K562 (cell line): ENCODE results near the gene ATL2. TPM values are rescaled to one million over a fixed set of nuclear protein-coding genes. Genes with fewer than 3 reads are reported as not detected.

Experiments
- CEBPB ChIP-seq: fragments of 450-650 bp; IDR thresholded peaks from 2 replicates; pipeline ENCODE4 v1.6.1; 2016; ENCODE audit warnings: missing genetic modification characterization, missing compliant biosample characterization
- CEBPG ChIP-seq, 3 experiments: fragments of 200-800 bp in 1 of 3; sonication (Bioruptor generic) in 1 of 3; sonication (generic) in 1 of 3; formaldehyde crosslinking in 1 of 3; IDR thresholded peaks in 2 of 3; conservative IDR thresholded peaks in 1 of 3; 2 replicates each; pipeline versions ENCODE4 v1.6.1 to v1.8.0; 2016 to 2022; ENCODE audit warnings: missing compliant biosample characterization in 2 of 3, missing genetic modification characterization in 2 of 3, mild to moderate bottlenecking in 1 of 3, missing genetic modification reagents in 1 of 3
- DMBX1 ChIP-seq: fragments of 250-450 bp; sonication (Bioruptor Pico); IDR thresholded peaks from 2 replicates; pipeline ENCODE4 v1.8.0; 2022; ENCODE audit warnings: inconsistent platforms, mild to moderate bottlenecking, moderate library complexity, borderline replicate concordance
- ILK ChIP-seq: fragments of 450-650 bp; IDR thresholded peaks from 2 replicates; pipeline ENCODE4 v1.6.1; 2016; ENCODE audit warnings: missing genetic modification characterization, low read depth, mild to moderate bottlenecking, missing compliant biosample characterization, moderate library complexity, borderline replicate concordance
- JUN ChIP-seq, 2 experiments: sonication (generic) in 1 of 2; formaldehyde crosslinking in 1 of 2; IDR thresholded peaks; 2 replicates each; pipeline versions ENCODE4 v1.6.1 to v1.8.0; 2012 to 2022; ENCODE audit warnings: borderline replicate concordance in 2 of 2, mild to moderate bottlenecking in 2 of 2, improper control_type of control experiment in 1 of 2, low read depth in 1 of 2, low read length in 1 of 2, missing genetic modification reagents in 1 of 2
- SPI1 ChIP-seq: IDR thresholded peaks from 2 replicates; pipeline ENCODE4 v1.6.1; 2011; ENCODE audit warnings: low read depth, low read length, control low read depth, borderline replicate concordance
- SRSF3 ChIP-seq: fragments of 200-400 bp; formaldehyde crosslinking; IDR thresholded peaks from 2 replicates; pipeline ENCODE4 v1.6.1; 2016; ENCODE audit warnings: mild to moderate bottlenecking, low read length, moderate library complexity; ENCODE audit not compliant: insufficient read depth
- ZBTB49 ChIP-seq: sonication (generic); formaldehyde crosslinking; IDR thresholded peaks from 2 replicates; pipeline ENCODE4 v1.8.0; 2022; ENCODE audit warnings: missing genetic modification reagents, mild to moderate bottlenecking, borderline replicate concordance
- polyA plus RNA-seq, 8 experiments: library from polyadenylated mRNA; depleted of rRNA in 4 of 8; stranded (reverse) in 5 of 8; unstranded in 3 of 8; fragments of >200 nt; fragmentation: Nextera tagmentation in 2 of 8; fragmentation: Illumina TruSeq in 1 of 8; extraction: Ambion mirVana in 2 of 8; extraction: Trizol in 1 of 8; gene quantifications; 2 replicates each; pipeline versions ENCODE4 v1.2.1 to v1.2.3, GENCODE V29; 2011 to 2014; ENCODE audit warnings: inconsistent platforms in 1 of 8, missing spikeins in 1 of 8
- total RNA-seq, 7 experiments: library from RNA; depleted of rRNA in 6 of 7; stranded (reverse); fragments of >200 nt in 6 of 7; fragmentation: Illumina TruSeq in 2 of 7; extraction: Trizol in 2 of 7; gene quantifications; 2 replicates each; pipeline versions ENCODE4 v1.2.1 to v1.2.3, GENCODE V29; 2011 to 2021; ENCODE audit warnings: low replicate concordance in 1 of 7

Gene ATL2
- total and polyA plus RNA-seq, 9 of the 15 experiments (the other 6 are each of a cell fraction or from before 2014, with no cell fraction given) = 12.0 to 80.8 (median 70.2) TPM

- TF ChIP-seq JUN (IDR thresholded peaks at IDR 0.05; ENCODE audit: borderline replicate concordance, low read depth, low read length) (no peak), JUN (CRISPR knock-in tag; IDR thresholded peaks at IDR 0.05; ENCODE audit: borderline replicate concordance) (no peak), SPI1 (peak; percentile 51; the same call in 1 of the 2 replicates), CEBPG (CRISPR knock-in tag; IDR thresholded peaks at IDR 0.05) (peak; percentile 32; the same call in 1 of the 2 replicates), CEBPG (tag; conservative IDR thresholded peaks at IDR 0.05 in 1 of 2, IDR thresholded peaks at IDR 0.05 in 1 of 2) (no peak), ZBTB49 (no peak), CEBPB (peak; percentile 53), DMBX1 (CRISPR knock-in tag) (no peak), ILK (no peak), SRSF3 (no peak)
- TF ChIP-seq, all 486 proteins: peak for 6
Measured at GRCh38 chr2:38380397-38381130, 3.5 kb upstream of the ATL2 start (continued).
